Activated naive CD4-positive, alpha-beta T cell treated with anti-CD3 and anti-CD28 coated beads, Interleukin-2, amount 10 ng/mL, durations not matched to agents 5 hours and 36 hours (primary cell): ENCODE data around the gene TRAPPC11. TPM values are rescaled to one million over a fixed set of nuclear protein-coding genes. Genes with fewer than 3 reads are reported as not detected.

ENCODE experiments used
- total RNA-seq, 2 experiments: library from RNA; stranded (reverse); gene quantifications; one replicate each; pipeline ENCODE4 v1.2.3, GENCODE V29; 2021

Gene TRAPPC11
- 10 to 100 TPM; 28.4 to 30.2 TPM for total RNA-seq

DNA sequence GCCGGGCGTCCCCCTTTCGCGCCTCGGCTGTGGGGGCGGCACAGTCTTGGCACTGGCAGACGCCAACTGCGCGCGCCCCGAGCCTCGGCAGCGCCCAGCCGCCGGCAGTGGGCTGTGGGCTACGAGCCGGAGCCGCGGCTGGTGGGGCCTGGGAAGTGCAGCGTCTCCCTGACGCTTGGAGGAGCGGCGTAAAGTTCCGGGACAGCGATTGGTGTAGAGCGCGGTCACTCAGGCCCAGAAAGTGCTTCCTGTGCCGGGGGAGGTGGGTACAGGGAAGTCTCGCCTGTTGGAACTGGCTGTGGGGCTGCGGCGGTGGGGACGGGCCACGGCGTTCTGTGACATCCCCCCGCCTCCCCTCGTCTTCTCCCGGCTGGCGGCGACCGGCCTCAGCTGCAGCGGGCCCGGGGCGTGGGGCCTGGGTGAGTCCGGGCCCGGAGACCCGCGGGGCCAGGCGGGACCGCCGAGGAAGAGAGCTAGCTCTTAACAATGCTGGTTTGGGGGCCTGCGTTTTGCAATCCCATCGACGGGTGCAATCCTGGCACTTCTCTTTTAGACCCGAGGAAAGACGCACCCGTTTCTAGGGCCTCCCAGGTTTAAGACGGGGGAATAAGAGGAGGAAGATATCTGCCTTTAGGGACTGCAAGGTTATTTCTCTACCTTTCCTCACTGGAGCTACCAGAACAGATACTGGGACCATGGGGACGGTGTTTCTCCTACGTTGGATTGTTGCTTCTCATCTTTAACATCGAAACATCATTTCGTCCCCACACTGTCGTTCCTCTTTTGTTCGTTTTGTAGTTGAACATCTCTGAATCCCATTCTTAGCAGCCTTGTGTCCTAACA lies at the start of gene TRAPPC11, which contains the start of gene RWDD4:
TRAPPC11 (plus strand) TSS at position 265 of the 843 bp plus-strand sequence. CDS start 4,575 bp downstream, outside the sequence.
RWDD4 (minus strand) TSS at position 157 of the 843 bp plus-strand sequence. CDS start 233 bp downstream, outside the sequence.

Other genes starting within 250 kb of the TRAPPC11 start
- 10 to 100 TPM; 27.7 to 29.7 TPM for gene CDKN2AIP, start 214.7 kb upstream of the TRAPPC11 start, total RNA-seq
- gene ING2, start 154.2 kb upstream of the TRAPPC11 start, total RNA-seq: 10 to 100 TPM; 11.7 to 14.9 TPM
- 10 to 100 TPM; 11.1 to 12.0 TPM for gene RWDD4, start 108 bp upstream of the TRAPPC11 start, total RNA-seq
- gene STOX2, start 246.0 kb downstream of the TRAPPC11 start, total RNA-seq: not detected